Measurements from ENCODE around the gene DICER1.

DICER1 gene

DNA sequence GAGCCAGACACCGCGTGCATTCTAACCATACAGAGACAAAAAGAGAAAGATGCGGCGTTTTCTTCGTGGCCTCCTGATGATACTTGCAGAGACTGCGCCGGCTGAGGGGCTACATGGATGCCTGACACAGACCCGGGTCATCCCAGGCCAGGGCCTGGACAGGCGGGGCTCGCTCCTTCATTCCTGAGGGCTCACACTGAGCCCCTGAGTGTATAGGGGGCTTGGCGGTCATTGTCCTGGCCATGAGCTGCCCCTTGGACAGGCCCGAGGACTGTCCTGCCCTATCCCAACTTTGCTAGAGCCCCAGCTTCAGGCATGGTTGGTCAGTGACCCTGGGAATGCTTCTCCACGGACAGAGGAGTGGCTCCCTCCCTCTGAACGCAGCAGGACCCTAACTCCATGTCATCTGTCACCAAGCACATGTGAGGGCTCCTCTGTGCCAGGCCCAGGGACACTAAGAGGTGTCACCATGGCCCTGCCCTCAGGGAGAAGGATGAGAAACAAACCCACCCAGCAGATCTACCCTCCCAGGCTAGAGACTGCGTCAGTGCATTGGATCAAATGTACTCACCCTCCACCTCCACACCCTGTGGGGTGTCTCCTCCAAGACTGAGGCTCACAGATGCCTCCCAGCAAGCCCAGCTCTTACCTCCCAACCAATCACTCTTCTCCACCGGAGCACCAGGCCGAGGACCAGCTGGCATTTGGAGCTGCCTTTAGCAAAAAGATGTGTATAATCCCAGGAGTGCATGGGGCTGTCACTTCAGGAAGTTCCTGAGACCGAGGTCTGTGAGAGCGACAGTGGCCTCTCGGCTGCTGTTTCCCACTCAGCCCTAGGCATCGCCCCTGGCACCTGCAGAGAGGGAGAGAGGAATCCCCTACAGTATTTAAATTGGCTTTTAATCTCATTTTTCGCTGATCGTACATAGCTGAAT, 102.7 kb downstream of the DICER1 start:
- Histone ChIP-seq H3K9ac (ENCODE audit: low read length) (no peak overlapping the region), H3K4me3 (ENCODE audit: low read depth in 1 of 2, low read length in 2 of 2) (no peak overlapping the region), H3K27me3 (ENCODE audit: control insufficient read depth in 1 of 2, insufficient read depth in 2 of 2, low read length in 2 of 2) (no peaks in the 10 kb centered on the region), H3K27ac (ENCODE audit: low read depth, low read length) (no peak overlapping the region), H3K36me3 (ENCODE audit: insufficient read depth, low read length) (no peaks in the 10 kb centered on the region), H3K9me3 (ENCODE audit: low read length) (no peaks in the 10 kb centered on the region), H3K4me1 (ENCODE audit: insufficient read depth, low read length) (peaks cover 12% of the 10 kb centered on the region)

- H3K36me3 ChIP-seq (ENCODE audit: insufficient read depth, low read length), result no peaks in the 10 kb centered on the region
- H3K9me3 ChIP-seq (ENCODE audit: low read length), result no peaks in the 10 kb centered on the region
- H3K4me3 ChIP-seq (ENCODE audit: low read depth in 1 of 2, low read length in 2 of 2), result no peak overlapping the region
- no peaks in the 10 kb centered on the region for H3K27me3 ChIP-seq (ENCODE audit: control insufficient read depth in 1 of 2, insufficient read depth in 2 of 2, low read length in 2 of 2)
- no peak overlapping the region for H3K27ac ChIP-seq (ENCODE audit: low read depth, low read length)
- peaks cover 21% of the 10 kb centered on the region for H3K4me1 ChIP-seq (ENCODE audit: insufficient read depth, low read length)
- H3K9ac ChIP-seq (ENCODE audit: low read length), result no peak overlapping the region
Measured at GRCh38 chr14:95052016-95052585, 105.2 kb downstream of the DICER1 start.

- H3K9ac ChIP-seq (ENCODE audit: low read length), result no peak overlapping the region
Measured at GRCh38 chr14:95049952-95050351, 107.4 kb downstream of the DICER1 start.

GRCh38 chr14:95048771-95049312, 108.5 kb downstream of the DICER1 start:
- Histone ChIP-seq H3K27me3 (ENCODE audit: control insufficient read depth in 1 of 2, insufficient read depth in 2 of 2, low read length in 2 of 2) (no peaks in the 10 kb centered on the region), H3K4me1 (ENCODE audit: insufficient read depth, low read length) (peaks cover 22% of the 10 kb centered on the region), H3K4me3 (ENCODE audit: low read depth in 1 of 2, low read length in 2 of 2) (no peak overlapping the region), H3K9ac (ENCODE audit: low read length) (no peak overlapping the region), H3K9me3 (ENCODE audit: low read length) (no peaks in the 10 kb centered on the region), H3K27ac (ENCODE audit: low read depth, low read length) (no peak overlapping the region), H3K36me3 (ENCODE audit: insufficient read depth, low read length) (no peaks in the 10 kb centered on the region)

More at GRCh38 chr14:95049952-95050351, 107.4 kb downstream of the DICER1 start:
- H3K36me3 ChIP-seq (ENCODE audit: insufficient read depth, low read length), result no peaks in the 10 kb centered on the region
- H3K27me3 ChIP-seq (ENCODE audit: control insufficient read depth in 1 of 2, insufficient read depth in 2 of 2, low read length in 2 of 2), result no peaks in the 10 kb centered on the region
- H3K4me1 ChIP-seq (ENCODE audit: insufficient read depth, low read length), result peaks cover 22% of the 10 kb centered on the region
- H3K27ac ChIP-seq (ENCODE audit: low read depth, low read length), result no peak overlapping the region
- no peak overlapping the region for H3K4me3 ChIP-seq (ENCODE audit: low read depth in 1 of 2, low read length in 2 of 2)
- no peaks in the 10 kb centered on the region for H3K9me3 ChIP-seq (ENCODE audit: low read length)

DNA sequence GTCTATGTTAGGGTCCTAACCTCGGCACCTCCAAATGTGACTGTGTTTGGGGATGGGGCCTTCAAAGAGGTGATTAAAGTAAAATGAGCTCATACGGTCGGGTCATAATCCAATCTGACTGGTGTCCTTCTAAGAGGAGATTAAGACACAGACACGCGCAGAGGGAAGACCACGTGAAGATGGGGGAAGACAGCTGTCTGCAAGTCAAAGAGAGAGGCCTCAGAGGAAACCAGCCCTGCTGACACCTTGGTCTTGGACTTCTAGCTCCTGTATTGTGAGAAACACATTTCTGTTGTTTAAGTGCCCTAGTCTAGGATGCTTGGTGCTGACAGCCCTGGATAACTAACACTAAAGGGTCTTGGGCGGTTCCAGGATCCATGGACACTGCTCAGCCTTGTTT, 109.6 kb downstream of the DICER1 start:
- Histone ChIP-seq H3K36me3 (ENCODE audit: insufficient read depth, low read length) (no peaks in the 10 kb centered on the region), H3K27me3 (ENCODE audit: control insufficient read depth in 1 of 2, insufficient read depth in 2 of 2, low read length in 2 of 2) (no peaks in the 10 kb centered on the region), H3K4me3 (ENCODE audit: low read depth in 1 of 2, low read length in 2 of 2) (no peak overlapping the region), H3K27ac (ENCODE audit: low read depth, low read length) (peak overlapping the region; percentile 63), H3K9ac (ENCODE audit: low read length) (no peak overlapping the region), H3K9me3 (ENCODE audit: low read length) (no peaks in the 10 kb centered on the region), H3K4me1 (ENCODE audit: insufficient read depth, low read length) (peaks cover 22% of the 10 kb centered on the region)

GRCh38 chr14:95046711-95047681, 110.3 kb downstream of the DICER1 start:
- H3K27ac ChIP-seq (ENCODE audit: low read depth, low read length), result peak overlapping the region; percentile 84

DNA sequence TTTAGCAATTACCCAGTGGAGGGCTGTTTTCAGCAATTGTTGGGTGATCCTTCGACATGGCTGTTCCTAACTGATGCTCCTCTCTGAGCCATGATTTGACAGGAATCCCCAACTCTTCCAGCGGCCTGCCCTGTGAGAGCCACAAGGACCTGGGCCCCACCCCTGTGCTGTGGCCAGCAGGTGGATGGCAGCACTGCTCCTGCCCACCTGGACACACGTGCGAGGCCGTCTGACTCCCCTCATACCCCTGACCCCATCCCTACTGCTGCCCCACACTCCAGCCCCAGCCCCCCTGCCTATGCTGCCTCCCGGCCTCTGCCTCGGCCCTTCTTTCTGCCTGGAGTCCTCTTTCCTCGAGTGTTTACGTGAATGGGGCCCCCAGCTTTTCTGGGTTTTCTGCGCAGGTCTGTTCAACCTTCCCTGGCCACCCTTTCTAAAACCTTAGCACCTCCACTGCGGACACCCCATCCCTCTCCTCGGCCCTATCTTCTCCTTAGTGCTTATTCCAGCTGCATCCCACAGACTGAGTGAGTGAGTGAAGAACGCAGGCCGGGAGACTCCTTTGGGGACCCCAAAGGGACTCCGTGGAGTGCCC, 111.4 kb downstream of the DICER1 start:
- no peak overlapping the region for H3K9ac ChIP-seq (ENCODE audit: low read length)
- H3K9me3 ChIP-seq (ENCODE audit: low read length), result no peaks in the 10 kb centered on the region
- no peaks in the 10 kb centered on the region for H3K36me3 ChIP-seq (ENCODE audit: insufficient read depth, low read length)
- H3K4me1 ChIP-seq (ENCODE audit: insufficient read depth, low read length), result peaks cover 22% of the 10 kb centered on the region
- peak overlapping the region; percentile 84 for H3K27ac ChIP-seq (ENCODE audit: low read depth, low read length)
- H3K27me3 ChIP-seq (ENCODE audit: control insufficient read depth in 1 of 2, insufficient read depth in 2 of 2, low read length in 2 of 2), result no peaks in the 10 kb centered on the region
- H3K4me3 ChIP-seq (ENCODE audit: low read depth in 1 of 2, low read length in 2 of 2), result no peak overlapping the region

More at GRCh38 chr14:95046711-95047681, 110.3 kb downstream of the DICER1 start:
- Histone ChIP-seq H3K9ac (ENCODE audit: low read length) (no peak overlapping the region), H3K27me3 (ENCODE audit: control insufficient read depth in 1 of 2, insufficient read depth in 2 of 2, low read length in 2 of 2) (no peaks in the 10 kb centered on the region), H3K4me1 (ENCODE audit: insufficient read depth, low read length) (peaks cover 22% of the 10 kb centered on the region), H3K9me3 (ENCODE audit: low read length) (no peaks in the 10 kb centered on the region), H3K36me3 (ENCODE audit: insufficient read depth, low read length) (no peaks in the 10 kb centered on the region), H3K4me3 (ENCODE audit: low read depth in 1 of 2, low read length in 2 of 2) (no peak overlapping the region)

- H3K9ac ChIP-seq (ENCODE audit: low read length), result no peak overlapping the region
- peaks cover 22% of the 10 kb centered on the region for H3K4me1 ChIP-seq (ENCODE audit: insufficient read depth, low read length)
- no peak overlapping the region for H3K27ac ChIP-seq (ENCODE audit: low read depth, low read length)
- H3K36me3 ChIP-seq (ENCODE audit: insufficient read depth, low read length), result no peaks in the 10 kb centered on the region
- H3K9me3 ChIP-seq (ENCODE audit: low read length), result no peaks in the 10 kb centered on the region
- H3K27me3 ChIP-seq (ENCODE audit: control insufficient read depth in 1 of 2, insufficient read depth in 2 of 2, low read length in 2 of 2), result no peaks in the 10 kb centered on the region
- H3K4me3 ChIP-seq (ENCODE audit: low read depth in 1 of 2, low read length in 2 of 2), result no peak overlapping the region
Measured at GRCh38 chr14:95045106-95045701, 112.1 kb downstream of the DICER1 start.

- peaks cover 22% of the 10 kb centered on the region for H3K4me1 ChIP-seq (ENCODE audit: insufficient read depth, low read length)
- H3K9ac ChIP-seq (ENCODE audit: low read length), result no peak overlapping the region
- H3K36me3 ChIP-seq (ENCODE audit: insufficient read depth, low read length), result no peaks in the 10 kb centered on the region
- no peaks in the 10 kb centered on the region for H3K27me3 ChIP-seq (ENCODE audit: control insufficient read depth in 1 of 2, insufficient read depth in 2 of 2, low read length in 2 of 2)
- no peak overlapping the region for H3K4me3 ChIP-seq (ENCODE audit: low read depth in 1 of 2, low read length in 2 of 2)
- no peaks in the 10 kb centered on the region for H3K9me3 ChIP-seq (ENCODE audit: low read length)
- H3K27ac ChIP-seq (ENCODE audit: low read depth, low read length), result no peak overlapping the region
Measured at GRCh38 chr14:95044463-95045105, 112.7 kb downstream of the DICER1 start.

All from muscle layer of colon (tissue), 2 donors.